IPS-NIHi11 (cell line): ENCODE measurements around the gene OR2B3.
A peak's percentile ranks its signal among the peaks of the same experiment; 100 is the strongest.
"Not testable (repeated sequence)": the region's sequence is repeated elsewhere in the genome, so short reads cannot be mapped to it uniquely, and the experiment has no call there.

Experiments
- DNase-seq: peaks from one replicate; pipeline ENCODE4 v3.0.0; 2012; ENCODE audit warnings: mixed read lengths, low spot score

The OR2B3 gene, protein sequence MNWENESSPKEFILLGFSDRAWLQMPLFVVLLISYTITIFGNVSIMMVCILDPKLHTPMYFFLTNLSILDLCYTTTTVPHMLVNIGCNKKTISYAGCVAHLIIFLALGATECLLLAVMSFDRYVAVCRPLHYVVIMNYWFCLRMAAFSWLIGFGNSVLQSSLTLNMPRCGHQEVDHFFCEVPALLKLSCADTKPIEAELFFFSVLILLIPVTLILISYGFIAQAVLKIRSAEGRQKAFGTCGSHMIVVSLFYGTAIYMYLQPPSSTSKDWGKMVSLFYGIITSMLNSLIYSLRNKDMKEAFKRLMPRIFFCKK

DNA sequence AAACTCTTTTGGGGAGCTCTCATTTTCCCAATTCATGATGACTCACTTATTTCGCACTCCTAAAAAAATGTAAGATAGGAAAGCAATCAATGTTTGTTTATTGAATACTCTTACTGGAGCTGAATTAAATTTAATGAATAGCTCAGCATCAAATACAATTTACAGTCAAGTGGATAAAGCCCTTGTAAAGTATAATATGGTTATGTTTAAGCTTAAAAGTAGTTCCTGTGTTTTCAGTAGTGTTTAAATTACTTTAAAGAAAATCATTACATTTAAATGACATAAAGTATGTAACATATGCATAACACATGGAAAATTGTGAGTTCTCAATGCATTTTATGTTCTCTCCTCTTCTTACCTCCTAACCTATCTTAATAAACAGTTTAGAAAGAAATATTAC, at the start of gene OR2B3:
TSS of gene OR2B3 (minus strand) at position 101 of the 400 bp plus-strand sequence. CDS start at position 36, 65 bp downstream.
- DNase-seq, result no peak

DNA sequence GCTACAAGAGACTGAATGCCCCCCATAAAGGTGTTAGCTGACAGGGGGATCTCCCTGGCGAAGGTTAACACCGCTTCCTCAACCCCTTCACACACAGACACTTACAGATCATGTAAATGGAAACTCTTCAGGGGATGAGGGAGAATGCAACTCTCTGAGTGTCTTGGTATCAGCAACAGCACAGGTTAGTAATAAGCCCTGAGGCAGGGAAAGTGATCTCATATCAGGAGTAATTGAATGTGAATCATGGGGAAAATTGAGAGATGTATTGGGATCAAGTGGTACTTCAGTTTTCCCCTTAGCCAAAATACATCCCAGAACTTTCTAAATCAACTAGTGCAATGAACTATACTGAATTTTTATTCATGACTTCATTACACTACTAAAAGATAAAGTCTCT, 44.6 kb upstream of the OR2B3 start:
- DNase-seq, result no peak

DNA sequence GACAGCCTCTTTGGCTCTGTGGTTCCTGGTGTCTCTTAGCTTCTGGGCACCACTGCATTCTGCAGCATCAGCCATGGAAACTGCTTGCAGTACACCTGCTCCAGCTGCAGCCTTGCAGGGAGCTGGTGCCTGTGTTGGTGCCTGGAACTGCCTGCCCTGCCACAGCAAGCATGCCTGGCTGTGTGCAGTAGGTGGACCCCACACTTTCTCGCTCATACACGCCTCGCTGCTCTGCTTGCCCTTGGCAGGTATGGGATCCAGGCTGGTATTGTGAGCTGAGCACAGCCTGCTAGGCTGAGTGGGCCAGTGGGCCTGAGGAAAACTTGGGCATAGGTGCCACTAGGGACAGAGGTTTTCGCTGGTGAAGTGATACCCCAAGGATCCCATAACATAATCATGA, 43.5 kb upstream of the OR2B3 start:
- DNase-seq, result no peak

DNA sequence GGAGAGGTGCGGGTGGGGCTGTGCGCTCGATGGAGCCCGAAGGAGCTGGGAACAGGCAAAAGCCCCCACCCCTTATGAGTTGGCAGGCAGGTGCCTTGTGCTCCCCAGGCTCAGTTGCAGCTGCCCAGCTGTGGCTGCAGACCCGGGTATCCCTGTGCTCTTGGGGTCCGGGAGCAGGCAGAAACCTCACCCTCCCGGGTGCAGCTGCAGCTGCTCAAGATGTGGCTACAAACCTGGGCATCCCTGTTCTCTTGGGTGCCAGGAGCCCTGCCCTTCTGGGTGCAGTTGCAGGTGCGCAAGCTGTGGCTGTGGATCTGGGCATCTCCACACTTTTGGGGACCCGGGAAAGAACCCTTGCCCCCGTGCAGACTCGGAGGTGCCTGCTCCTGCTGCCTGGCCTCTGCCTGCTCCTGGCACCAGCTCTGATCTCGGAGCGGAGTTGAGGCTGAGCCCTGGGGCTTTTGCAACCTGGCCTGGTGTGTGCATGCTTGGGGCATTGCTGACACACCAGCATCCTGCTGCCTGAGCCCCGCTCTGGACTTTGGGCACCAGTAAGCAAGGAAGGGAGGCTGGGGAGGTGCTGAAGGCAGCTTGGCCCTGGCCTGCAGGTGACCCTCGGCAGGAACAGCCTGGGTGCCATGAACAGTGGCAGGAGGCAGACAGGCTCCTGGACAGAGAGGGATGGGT, 42.4 kb upstream of the OR2B3 start:
- DNase-seq, result no peak

DNA sequence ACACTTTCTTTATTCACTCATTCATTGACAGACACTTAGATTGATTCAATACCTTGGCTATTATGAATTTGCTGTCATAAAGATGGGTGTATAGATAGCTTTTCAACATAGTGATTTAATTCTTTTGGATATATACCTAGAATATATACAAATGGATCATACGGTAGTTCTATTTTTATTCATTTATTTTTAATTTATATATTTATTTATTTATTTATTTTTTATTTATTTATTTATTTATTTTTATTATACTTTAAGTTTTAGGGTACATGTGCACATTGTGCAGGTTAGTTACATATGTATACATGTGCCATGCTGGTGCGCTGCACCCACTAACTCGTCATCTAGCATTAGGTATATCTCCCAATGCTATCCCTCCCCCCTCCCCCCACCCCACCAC, 27.9 kb upstream of the OR2B3 start:
- DNase-seq, result not testable (repeated sequence)

DNA sequence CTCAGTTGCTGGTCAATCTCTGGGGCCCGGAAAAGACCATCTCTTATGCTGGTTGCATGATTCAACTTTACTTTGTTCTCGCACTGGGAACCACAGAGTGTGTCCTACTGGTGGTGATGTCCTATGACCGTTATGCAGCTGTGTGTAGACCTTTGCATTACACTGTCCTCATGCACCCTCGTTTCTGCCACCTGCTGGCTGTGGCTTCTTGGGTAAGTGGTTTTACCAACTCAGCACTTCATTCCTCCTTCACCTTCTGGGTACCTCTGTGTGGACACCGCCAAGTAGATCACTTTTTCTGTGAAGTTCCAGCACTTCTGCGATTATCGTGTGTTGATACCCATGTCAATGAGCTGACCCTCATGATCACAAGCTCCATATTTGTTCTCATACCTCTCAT, 25.0 kb upstream of the OR2B3 start:
- DNase-seq, result no peak

DNA sequence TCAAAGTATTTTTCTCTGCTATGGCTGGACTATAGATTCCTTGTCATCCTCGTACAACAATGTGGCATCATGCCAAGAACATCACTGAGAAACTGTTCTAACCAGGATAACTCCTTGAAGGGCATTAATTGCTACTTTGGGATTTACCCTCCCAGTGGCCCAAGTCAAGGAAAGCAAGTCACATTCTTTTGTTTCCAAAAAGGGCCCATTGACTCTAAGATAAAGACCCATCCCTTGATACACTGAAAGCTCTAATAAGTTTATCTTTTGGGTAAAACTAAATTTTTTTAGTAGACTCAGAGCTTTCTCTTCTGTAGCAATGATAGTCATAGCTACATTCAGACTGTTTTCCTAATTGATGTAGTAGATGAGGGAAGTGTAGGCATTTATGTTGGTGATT, 20.6 kb upstream of the OR2B3 start, which contains the start of gene OR2J3:
TSS of gene OR2J3 (plus strand) at position 301 of the 400 bp plus-strand sequence. CDS start 3,833 bp downstream, outside the sequence.
- DNase-seq, result no peak

DNA sequence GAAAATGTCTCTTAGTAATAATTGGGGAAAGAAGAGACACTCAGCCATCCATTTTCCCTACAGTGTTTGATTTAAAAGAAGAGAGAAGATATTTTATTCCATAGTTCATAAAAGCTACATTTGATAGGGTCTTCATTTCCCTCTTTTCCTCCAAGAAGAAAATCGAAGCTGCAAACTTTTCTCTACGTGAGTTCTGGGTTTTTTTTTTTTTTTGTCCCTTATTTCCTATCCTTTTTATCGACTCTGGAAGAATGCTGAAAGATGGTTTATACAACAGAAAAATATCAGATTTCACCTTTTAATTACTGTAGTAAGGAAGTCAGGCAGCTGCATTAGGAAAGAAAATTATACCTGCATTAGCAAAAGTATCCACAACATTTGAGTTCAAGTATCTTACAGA, 12.1 kb upstream of the OR2B3 start, which contains the start of gene OR2J1:
TSS of gene OR2J1 (plus strand) at position 301 of the 400 bp plus-strand sequence. CDS start 1,453 bp downstream, outside the sequence.
- no peak for DNase-seq

DNA sequence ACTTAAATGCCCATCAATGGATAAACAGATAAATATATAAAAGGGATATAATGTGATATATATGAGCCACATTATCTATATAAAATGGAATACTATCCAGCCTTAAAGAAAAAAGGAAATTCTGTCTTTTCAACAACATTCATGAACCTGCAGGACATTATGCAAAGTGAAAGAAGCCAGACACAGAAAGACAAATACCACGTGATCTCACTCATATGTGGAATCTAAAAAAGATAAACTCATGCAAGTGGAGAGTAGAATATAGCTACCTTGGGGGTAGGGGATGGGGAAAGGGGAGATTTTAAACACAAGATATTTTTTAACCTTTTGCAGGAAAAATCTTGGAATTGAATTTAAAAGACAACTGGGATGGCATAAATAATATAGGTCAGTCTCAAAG, 10.7 kb upstream of the OR2B3 start:
- DNase-seq, result no peak

DNA sequence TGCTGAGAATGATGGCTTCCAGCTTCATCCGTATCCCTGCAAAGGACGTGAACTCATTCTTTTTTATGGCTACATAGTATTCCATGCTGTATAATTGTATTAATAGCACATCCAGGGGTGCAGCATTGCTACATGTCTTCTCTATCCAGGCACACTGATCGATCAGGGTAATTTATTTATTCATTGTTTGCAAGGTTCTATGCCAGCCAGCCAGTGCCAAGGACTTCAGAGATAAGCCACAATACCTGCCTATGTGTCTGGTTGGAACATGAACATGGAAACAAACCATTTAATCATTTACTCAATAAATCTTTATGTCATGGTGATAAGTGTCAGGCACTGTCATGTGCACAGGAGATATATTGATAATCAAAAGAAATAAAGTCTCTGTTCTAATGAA, 5.8 kb upstream of the OR2B3 start:
- DNase-seq, result no peak

DNA sequence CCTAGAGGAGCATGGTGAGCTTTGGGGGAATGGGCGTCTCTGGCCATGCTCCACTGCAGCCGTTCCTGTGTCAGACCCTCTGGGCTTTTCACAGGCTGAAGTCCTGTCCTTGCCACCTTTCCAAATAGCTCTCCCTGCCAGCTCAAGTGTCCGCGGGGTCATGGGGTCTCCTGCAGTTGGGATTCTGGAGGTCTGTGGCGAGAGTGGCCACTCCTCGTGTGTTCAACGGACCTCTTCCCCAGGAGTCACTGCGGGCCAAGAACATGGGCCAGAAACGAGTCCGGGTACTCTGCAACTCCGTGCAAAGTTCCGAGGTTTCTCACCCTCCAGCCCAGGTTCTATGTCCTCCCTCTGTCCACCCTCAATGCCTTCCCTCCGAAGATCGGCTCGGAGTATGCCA, 4.7 kb downstream of the OR2B3 start:
- DNase-seq, result no peak

DNA sequence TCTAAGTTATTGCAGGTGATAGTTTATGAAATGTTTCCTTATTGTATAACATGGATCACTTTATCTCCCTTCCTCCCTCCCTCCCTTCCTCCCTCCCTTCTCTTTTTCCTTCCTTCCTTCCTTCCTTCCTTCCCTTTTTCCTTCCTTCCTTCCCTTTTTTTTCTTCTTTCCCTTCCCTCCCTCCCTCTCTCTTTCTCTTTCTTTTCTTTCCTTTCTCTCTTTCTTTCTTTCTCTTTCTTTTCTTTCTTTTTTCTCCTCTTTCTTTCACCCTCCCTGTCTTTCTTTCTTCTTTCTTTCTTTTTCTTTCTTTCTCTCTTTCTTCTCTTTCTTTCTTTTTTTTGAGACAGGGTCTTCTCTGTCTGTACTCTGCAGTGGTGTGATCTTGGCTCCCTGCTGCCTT, 5.8 kb downstream of the OR2B3 start:
- no peak for DNase-seq

DNA sequence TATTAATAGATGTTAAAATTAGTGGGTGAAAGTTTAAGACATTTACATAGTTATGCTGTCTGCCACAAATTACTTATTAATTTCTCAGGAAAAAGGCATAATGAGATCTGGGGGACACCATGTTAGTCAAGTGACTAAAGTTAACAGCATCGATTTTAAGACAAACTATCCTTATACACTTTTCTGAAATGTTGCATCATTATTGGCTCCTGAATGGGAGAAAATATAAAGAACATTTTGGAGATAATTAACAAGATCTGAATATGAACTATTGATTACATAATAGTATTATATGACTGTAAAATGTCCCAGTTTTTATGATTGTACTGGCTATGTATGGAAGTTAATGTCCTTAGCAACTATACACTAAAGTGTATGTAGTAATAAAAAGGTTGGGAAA, 7.9 kb downstream of the OR2B3 start:
- DNase-seq, result no peak

DNA sequence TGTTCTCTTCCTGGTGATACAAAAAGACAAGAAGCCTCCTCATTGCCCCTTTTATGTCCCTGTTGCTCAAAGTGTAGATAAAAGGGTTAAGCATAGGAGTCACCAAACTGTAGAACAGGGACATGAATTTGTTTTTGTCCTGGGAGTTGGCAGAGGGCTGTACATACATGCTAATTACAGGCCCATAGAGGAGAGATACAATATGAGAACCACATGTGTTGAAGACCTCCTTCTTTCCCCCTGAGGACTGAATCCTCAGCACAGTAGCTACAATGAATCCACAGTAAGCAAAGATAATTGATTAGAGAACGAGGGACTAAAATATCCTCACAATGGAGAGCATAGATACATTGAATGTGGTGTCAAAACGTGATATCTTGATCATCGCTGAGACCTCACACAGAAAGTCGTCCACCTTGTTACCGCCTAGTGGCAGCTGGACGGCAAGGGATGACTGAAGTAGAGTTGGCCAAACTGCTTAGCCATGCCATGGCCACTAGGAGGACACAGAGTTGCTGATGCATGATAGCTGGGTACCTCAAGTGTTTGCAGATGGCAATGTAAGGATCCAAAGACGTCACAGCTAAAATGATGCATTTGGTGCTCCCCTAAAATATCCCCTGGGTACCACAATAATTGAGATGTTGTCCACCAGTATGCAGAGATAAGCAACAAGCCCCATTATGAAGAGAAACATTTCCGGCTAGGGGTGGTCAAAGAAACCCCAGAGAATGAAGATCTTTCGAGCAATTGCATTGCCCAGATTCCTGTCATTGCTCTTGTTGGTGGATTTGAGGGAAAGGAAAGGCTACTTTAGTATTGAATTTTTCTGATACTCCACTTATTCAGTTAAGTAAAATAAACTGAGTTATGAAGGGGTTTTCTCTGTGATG, 15.0 kb downstream of the OR2B3 start:
- DNase-seq, result peak; percentile 82

DNA sequence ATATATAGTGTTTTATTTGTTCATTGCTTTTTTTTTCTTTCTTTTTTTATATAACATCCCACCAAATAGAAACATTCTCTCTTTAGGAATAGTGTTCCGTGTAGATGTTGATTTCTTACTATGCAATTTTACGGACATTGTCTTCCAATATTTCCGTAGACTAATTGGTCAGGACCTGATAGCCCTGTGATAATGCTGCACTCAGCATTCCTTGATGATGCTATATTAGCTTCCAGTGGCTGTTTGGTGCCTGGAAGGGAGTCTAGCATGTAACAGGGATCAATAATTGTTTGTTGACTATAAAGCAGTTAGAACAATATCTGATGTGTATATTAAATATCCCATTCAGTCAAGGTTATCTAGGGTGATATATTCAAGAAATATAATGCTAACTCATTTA, 35.4 kb downstream of the OR2B3 start:
- DNase-seq, result no peak

DNA sequence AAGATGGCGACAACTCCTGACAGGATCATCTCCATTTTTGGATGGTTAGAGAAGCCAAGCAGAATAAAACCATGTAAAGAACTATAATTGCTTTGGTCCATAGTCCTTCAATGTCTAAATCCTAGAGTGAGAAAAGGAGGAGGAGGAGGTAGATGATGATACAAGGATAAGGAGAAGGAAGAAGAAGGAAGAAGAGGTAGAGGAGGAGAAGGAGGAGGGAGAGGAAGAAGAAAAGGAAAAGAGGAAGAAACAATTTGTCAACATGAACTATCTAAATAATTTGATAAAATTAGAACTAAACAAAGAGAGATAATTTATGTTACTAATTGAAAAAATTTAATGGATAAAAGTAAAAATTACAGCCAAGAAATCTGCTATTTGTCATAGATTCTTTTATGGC, 42.0 kb downstream of the OR2B3 start, which contains the start of gene OR2W1:
TSS of gene OR2W1 (minus strand) at position 101 of the 400 bp plus-strand sequence. CDS start at position 101, 0 bp downstream.
- DNase-seq, result no peak
